A673 (cell line): ENCODE results near the gene FBLN2.

ENCODE experiments used
- CTCF ChIP-seq: fragments of 300-800, 200-600 bp; sonication (generic); conservative IDR thresholded peaks from 2 replicates; pipeline ENCODE4 v1.5.1; 2017; ENCODE audit warnings: low read depth, mild to moderate bottlenecking, antibody characterized with exemption, low read length, moderate library complexity, mixed read lengths
- EZH2 ChIP-seq: fragments of 200-600 bp; sonication (generic); IDR thresholded peaks from 2 replicates; pipeline ENCODE4 v1.6.1; 2017; ENCODE audit warnings: borderline replicate concordance, low read depth, mild to moderate bottlenecking, mixed read lengths, antibody characterized with exemption, low read length; ENCODE audit not compliant: poor library complexity, severe bottlenecking

- TF ChIP-seq CTCF (no peak), EZH2 (no peak)
These were observed 34.6 kb downstream of the FBLN2 start for GRCh38 chr3:13583251-13584180.
